ENCODE results near the gene MT1F.
A peak's percentile ranks its signal among the peaks of the same experiment; 100 is the strongest.

The MT1F gene

DNA sequence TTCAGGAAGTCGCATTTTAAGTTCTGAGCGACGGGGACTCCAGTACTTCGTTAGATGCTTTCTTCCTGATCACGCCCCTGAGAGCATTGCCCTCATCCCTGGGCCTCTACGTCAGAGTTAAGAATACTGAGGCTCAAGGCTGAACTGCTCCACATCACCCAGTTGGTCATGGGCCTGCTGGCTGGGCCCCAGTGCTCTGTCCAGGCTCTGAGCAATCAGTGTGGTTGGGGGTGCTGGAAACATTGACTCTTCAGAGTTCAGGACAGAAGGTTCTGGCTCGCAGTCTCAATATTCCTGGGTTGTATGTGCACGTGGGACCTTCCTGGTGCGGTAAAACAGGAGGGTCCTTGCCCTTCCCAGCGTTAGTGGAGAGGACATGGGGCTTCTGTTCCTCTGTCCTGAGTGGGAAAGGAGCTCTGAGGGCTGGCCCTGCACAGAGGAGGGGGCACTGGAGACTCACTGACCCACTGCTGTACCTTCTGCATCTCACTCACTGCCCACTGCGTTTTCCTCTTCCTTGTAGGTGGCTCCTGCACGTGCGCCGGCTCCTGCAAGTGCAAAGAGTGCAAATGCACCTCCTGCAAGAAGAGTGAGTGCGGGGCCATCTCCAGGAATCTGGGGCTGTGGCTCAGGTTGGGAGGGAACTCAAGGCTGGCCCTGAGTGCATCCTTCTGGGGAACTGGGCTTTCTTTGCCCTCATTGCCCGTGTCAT lies 31.7 kb upstream of the MT1F start:
- no peak for DNase-seq

GRCh38 chr16:56626685-56627084 lies 31.1 kb upstream of the MT1F start:
- DNase-seq = no peak

DNA sequence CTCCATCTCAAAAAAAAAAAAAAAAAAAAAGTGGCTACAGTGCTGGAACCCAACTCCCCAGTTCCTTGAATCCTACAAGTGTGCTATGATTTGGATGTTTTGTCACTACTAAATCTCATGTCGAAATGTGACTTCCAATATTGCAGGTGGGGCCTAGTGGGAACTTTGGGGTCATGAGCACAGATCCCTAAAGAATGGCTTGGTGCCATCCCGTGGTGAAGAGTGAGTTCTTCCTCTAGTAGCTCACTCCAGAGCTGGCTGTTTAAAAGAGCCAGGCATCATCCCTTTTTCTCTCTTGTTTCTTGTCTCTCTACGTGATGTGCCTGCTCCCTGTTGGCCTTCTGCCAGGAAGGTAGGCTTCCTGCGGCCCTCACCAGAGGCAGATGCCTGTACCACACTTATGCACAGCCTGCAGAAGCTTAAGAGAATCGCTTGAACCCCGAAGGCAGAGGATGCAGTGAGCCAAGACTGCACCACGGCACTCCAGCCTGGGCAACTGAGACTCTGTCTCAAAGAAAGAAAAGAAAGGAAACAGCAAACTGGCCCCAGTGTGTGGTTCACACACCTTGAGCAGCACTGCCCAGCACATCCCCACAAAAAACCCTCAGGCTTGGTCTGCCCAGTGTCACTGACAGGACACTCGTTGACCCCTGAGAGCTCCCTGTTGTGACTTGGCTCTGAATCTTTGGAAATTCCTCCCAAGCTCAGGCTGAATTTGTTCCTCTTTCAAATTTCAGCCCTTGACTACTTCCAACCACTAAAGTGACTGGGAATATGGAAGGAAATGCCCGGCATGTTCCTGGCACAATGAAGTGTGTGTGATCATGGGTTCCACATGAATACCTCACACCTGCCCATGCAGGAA lies 29.0 kb upstream of the MT1F start:
- DNase-seq = no peak

GRCh38 chr16:56629531-56629930 lies 28.2 kb upstream of the MT1F start:
- no peak for DNase-seq

GRCh38 chr16:56630134-56630533 lies 27.6 kb upstream of the MT1F start:
- no peak for DNase-seq

- DNase-seq = no peak
Measured at GRCh38 chr16:56631197-56631596, 26.6 kb upstream of the MT1F start.

GRCh38 chr16:56631832-56632155 lies 26.0 kb upstream of the MT1F start:
- no peak for DNase-seq

DNA sequence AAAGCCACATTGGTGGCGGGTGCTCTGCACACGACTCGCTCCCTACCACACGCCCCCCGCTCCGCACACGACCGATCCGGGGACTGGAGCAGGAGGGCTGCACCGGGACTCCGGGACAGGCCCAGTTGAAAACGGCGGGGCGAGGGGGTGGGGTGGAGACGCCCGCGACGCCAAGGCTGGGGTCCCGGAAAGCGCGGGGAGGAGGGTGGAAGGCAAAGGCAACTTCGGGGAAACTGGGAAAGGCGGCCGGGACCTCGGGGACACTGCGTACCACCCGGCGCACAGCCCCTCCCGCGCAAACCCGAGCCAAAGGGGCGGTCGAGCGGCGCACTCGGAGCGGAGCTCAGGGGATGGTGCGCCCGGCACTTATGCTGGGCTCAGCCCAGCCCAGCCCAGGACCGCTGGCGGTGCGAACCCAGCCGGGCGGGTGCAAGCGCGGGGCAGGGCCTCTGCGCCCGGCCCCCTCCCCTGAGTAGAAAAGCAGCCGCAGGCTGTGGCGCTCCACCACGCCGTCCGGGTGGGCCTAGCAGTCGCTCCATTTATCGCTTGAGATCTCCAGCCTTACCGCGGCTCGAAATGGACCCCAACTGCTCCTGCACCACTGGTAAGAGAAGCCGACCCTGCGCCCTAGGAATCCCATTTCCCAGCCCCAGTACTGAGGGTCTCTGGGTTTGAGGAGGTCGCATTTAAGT lies 25.5 kb upstream of the MT1F start, which contains the start of gene MT1M:
TSS of gene MT1M (plus strand) at position 504 of the 692 bp plus-strand sequence. CDS start at position 577, 73 bp downstream.
- no peak for DNase-seq

- DNase-seq = no peak
Measured at GRCh38 chr16:56632848-56633365, 24.9 kb upstream of the MT1F start.

GRCh38 chr16:56633535-56633934 lies 24.2 kb upstream of the MT1F start:
- DNase-seq = no peak

GRCh38 chr16:56634715-56635440 lies 22.9 kb upstream of the MT1F start:
- DNase-seq = no peak

- no peak for DNase-seq
Measured at GRCh38 chr16:56635441-56635967, 22.3 kb upstream of the MT1F start.

GRCh38 chr16:56636616-56637413 lies 20.9 kb upstream of the MT1F start:
- no peak for DNase-seq

- DNase-seq = no peak
Measured at GRCh38 chr16:56637814-56638750, 19.7 kb upstream of the MT1F start, which contains the start of gene MT1A. MT1A (plus strand) TSS chr16:56638666; CDS start chr16:56638739, 73 bp downstream.

GRCh38 chr16:56639045-56639444 lies 18.7 kb upstream of the MT1F start:
- DNase-seq = no peak

DNA sequence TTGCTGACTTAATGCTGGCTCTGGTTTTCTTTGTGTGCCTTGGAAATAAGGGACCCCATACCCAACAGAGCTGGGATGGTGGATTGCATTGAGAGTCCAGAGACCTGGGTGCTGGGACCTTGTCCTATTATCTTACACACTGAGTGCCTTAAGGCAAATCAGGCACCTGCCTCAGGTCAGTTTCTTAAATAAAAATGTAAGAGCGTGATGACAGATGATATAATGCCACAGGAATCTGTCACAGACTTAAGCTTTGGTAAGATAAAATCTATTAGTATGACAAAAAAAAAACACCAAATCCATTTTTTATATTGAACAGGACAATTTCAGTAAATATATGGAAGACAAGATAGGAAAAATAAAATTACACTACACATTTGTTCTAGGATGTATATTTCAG lies 17.7 kb upstream of the MT1F start:
- DNase-seq = no peak

GRCh38 chr16:56641166-56641565 lies 16.6 kb upstream of the MT1F start:
- DNase-seq = no peak

DNA sequence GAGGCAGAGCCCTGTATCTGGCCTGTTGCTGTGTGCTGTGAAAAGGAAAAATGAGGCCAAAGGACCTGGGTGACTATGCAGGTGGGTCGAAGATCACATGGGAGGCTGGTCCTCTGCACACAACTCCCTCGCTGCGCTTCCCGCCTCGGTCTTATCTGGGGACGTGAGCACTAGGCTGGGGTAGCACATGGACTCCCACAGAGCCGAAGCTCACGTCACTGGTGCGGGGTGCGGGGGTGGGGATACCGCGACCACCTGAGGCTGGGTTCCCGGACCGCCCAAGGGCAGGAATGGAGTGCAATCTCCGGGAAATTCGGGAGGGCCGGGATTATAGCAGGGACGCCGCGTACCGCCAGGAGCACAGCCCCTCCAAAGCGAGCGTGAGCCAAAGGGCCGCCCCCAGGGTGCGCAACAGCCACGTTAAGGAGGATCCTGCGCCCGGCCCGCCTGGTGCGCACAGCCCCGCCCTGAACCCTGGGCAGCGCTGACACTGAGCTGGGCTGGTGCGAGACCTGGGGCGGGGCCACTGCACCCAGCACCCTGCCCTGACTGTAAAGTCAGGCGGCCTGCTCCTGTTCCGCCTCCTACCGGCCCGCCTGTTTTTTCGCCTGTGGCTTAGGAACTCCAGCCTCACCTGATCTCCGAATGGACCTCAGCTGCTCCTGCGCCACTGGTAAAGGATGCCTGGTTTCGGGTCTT lies 14.5 kb upstream of the MT1F start:
- peak; percentile 76 for DNase-seq

DNA sequence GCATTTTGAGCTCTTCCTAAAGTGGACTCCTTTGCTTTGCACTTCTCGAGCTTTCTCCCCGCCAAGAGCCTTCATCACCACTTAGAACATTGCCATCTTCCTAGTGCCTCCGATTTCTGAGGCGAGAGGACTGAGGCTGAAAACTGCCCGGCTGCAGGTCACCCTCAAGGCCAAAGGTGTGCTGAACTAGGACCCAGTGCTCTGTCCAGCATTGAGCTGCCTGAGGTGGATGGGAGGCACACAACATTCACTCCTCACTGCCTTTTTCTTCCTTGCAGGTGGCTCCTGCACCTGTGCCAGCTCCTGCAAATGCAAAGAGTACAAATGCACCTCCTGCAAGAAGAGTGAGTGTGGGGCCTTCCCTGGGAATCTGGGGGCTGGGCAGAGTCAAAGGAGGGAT lies 13.9 kb upstream of the MT1F start:
- DNase-seq = no peak

DNA sequence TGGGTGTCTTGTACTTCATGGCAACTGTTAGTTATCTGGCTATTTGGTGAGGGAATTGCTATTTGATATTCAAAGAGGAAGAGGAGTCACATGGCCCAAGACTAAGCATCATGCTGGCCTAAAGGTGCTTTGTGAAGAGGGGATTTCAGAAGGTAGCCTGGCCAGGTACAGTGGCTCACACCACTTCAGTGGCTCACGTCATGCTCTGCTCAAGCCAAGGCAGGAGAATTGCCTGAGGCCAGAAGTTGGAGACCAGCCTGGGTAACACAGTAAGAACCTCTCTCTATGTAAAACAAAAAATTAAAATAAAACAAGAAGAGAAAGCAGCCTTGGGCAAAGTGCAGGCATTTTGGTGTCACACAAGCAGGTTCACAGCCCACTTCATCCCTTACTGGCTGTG lies 12.4 kb upstream of the MT1F start:
- no peak for DNase-seq

Measured in stimulated activated naive CD4-positive, alpha-beta T cell treated with Interleukin-2 at 50 U/mL for 16 hours (primary cell).